SW480 (cell line): Measurements from ENCODE around the gene BZW2.
"Not testable (repeated sequence)": the region's sequence is repeated elsewhere in the genome, so short reads cannot be mapped to it uniquely, and the experiment has no call there.

Experiments used
- DNase-seq: peaks from one replicate; pipeline ENCODE4 v3.0.0-alpha.2; 2016; ENCODE audit warnings: low spot score

Gene BZW2

DNA sequence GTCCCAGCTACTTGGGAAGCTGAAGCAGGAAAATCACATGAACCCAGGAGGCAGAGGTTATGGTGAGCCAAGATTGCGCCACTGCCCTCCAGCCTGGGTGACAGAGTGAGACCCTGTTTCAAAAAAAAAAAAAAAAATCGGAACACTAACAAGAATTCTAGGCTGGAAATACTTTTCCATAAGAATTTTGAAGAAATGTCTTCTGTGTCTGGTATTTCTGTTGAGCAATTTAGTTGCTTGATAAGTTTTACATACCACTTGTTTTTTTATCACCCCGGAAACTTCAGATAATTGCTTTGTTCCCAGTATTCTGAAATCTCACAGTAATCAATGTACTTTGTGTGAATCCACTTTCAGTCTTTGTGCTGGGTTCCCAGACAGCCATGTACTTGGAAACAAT is 25.8 kb downstream of the BZW2 start:
- DNase-seq: no peak

DNA sequence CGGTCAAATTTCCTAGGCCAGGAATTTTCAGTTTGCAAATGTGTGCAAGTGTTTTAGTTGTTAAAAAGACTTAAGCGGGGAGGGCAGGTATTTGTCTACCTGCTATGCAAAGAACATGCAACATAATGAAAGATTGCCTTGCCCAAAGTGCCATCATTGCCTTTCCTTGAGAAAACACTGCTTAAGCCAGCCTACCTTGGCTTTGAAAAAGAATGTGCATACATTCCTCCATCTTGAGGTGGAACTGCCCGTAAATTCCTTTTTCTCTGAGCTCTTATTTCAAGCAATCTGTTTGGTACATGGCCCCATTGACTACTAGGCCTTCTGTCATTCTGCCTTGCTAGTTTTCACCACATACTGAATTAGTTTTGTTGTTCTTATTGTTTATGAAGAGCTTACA is 29.3 kb downstream of the BZW2 start:
- DNase-seq: no peak

DNA sequence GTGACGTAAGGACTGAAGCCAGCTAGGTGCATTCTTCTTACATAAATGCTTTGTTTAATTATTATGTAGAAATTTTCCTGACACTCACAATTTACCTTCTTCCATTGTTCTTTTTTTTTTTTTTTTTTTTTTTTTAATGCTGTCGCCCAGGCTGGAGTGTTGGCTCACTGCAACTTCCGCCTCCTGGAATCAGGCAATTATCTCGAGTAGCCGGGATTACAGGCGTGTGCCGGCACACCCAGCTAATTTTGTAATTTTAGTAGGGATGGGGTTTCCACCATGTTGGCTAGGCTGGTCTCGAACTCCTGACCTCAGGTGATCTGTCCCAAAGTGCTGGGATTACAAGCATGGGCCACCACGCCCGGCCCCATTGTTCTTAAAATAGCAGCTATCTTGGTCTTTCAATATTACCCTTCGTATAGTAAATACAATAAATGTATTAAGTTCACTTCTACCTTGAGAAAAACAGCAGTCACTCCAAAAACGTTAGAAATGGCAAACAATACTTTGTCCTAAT is 32.1 kb downstream of the BZW2 start:
- no peak for DNase-seq

DNA sequence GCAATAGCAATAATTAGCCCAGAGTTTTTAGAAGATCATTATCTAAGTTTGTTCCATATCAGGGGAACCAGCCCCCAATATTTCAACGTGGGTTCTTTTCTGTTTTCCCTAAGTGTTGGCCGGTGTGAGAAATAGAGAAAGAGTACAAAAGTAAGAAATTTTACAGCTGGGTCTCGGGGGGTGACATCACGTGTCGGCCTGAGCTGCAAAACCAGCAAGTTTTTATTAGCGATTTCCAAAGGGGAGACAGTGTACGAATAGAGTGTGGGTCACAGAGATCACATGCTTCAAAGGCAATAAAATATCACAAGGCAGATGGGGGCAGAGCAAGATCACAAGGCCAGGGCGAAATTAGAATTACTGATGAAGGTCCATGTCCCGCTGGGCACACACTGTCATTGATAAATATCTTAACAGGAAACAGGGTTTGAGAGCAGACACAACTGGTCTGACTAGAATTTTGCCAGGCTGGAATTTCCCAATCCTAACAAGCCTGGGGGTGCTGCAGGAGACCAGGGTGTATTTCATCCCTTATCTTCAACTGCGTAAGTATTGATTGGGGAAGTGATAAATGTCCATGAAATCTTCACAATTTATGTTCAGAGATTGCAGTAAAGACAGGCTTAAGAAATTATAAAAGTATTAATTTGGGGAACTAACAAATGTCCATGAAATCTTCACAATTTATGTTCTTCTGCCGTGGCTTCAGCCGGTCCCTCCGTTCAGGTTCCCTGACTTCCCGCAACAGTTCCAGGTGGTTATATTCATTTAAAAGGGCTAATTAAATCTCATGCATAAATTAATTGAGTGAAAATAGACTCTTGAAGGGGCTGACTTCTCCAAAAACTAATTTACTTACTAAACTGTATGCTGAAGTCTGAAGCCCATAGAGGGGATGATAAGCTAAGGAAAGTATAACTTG is 32.9 kb downstream of the BZW2 start:
- DNase-seq: not testable (repeated sequence)

DNA sequence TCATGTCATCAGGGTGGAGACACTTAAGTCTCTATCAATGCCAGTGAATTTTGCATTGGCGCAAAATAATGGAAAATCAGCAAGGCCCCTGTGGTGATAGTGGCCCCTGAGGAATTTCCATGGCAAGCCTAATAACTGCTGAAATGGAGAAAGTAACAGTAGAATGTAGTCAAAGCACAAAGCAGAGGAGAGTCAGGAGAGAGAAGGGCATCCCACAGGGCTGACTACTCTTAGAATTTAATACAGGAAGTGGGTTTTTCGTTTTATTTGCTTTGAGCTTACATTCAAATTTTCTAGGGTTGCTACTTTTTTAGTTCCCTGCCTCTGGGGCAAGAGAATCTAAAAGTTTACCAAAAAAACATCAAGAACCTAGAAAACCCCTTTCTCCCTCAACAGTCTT is 39.0 kb downstream of the BZW2 start:
- DNase-seq: no peak

DNA sequence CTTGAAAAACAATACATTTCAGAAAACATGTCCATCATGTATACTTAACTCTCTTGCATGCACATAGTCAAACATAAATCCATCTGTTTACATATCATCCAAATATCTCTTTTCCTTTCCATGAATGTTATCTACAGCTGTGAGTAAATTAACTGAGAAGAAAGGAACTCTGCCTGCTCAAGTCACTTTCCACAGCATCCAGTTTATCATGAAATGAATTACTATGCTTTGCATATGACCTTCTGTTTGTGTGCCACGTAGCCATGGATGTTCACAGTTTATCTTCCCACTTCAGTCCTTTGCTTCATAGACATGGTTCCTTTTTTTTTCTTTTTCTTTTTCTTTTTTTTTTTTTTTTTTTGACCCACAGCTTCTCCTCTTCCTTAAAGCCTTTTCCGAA is 39.6 kb downstream of the BZW2 start:
- DNase-seq: no peak

DNA sequence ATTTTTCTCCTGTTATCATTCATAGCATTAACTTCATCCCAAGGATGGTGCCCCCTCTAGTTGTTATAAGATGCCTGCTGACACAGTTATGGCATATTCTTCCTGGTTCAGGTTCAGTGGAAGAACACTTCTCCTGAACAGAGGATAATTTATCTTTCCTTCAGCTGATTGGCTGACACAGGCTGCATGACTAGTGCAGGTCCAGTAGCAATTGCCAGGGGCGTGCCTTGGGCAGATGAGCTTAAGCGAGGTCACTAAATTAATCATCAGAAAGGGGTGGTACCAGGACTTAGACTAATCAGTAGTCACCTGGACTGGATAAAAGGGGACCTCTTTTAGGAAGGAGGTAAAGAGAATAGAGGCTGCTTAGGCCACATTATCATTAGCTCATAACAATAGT is 42.3 kb downstream of the BZW2 start:
- DNase-seq: peak; percentile 17

DNA sequence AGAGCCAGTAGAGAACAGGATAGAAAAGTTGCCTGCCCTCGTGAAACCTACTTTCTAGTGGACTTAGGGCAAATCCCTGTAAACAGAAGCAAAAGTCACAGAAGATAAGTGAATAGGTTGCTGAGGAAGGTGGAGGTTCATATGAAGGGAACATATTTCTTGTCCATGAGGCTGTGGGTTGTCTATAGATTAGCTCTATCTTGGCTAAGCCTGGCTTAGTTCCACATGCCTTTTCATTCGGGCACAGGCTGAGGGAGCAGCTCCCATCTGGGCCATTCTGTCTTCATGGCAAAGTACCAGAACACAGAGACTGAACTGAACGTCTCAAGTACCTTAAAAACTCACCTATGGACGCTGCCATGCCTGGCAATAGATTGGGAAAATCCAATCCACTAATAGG is 45.3 kb downstream of the BZW2 start:
- DNase-seq: no peak

DNA sequence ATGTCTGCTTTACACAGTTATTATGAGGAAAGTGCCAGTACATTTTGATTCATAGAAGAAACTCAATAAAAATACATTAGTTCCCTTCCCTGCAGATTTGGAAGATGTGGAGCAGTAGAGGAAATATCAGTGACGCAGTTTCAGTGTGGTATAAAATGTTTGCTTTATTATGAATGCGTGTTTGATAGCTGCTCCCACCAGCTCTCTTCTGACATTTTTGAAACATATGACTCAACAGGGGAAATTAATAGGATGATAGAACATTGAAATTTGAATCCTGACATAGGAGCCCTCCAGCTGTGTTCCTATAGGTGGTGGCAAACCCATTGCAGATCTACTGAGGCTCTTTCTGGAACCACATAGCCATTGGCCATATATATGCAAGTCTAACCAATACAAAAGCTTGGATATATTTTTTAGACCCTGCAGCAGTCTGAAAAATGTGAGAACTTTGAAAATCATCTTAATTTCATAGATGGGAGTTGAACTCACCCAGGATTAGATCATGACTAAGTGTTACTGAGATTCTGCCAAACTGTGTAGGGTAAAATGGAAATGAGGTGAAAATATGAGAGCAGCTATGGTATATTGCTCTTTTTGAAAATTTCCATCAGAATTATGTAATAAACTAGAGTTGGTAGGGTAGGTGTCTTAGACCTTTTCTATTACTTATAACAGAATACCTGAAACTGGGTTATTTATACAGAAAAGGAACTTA is 47.8 kb downstream of the BZW2 start:
- no peak for DNase-seq

DNA sequence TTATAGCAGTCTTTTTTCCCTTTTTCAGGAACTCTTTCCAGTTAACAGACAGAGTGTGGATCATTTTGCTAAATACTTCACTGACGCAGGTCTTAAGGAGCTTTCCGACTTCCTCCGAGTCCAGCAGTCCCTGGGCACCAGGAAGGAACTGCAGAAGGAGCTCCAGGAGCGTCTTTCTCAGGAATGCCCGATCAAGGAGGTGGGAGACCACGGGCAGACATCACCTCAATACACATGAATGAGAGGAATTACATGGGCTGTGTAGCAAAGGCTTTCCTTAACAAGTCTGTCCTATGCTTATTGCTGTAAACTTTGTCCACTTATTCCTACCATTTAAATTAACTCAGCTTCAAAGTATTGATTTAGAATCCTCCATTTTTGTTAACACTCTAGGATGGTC is 48.8 kb downstream of the BZW2 start:
- no peak for DNase-seq

DNA sequence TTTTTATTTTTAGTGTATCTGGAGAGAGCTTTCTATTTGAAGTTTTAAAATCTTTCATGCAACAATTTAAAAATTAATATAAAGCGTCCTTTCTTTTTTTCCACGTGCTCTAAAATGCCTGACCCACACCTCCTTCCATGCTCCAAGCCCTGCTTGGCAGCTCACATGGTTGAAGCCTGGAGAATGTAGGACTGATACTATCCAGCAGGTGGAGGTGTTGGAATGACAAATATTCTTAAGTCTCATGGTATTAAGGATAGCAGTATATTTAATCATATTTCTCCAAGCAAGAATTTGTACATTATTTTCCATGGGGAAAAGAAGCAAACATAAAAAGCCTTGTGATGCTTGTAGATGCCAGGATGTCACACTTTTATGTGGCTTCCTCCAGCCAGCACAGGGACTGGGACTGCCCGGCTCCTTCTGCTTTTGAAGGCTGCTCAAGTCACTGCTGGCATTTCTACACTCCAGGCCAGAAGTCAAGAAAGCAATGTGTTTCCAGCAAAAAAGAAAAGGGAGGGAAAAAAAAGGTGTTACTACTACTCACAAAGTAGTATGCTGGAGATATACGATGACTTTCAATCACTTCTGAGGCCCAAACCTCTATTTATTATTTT is 49.7 kb downstream of the BZW2 start:
- peak; percentile 46 for DNase-seq

DNA sequence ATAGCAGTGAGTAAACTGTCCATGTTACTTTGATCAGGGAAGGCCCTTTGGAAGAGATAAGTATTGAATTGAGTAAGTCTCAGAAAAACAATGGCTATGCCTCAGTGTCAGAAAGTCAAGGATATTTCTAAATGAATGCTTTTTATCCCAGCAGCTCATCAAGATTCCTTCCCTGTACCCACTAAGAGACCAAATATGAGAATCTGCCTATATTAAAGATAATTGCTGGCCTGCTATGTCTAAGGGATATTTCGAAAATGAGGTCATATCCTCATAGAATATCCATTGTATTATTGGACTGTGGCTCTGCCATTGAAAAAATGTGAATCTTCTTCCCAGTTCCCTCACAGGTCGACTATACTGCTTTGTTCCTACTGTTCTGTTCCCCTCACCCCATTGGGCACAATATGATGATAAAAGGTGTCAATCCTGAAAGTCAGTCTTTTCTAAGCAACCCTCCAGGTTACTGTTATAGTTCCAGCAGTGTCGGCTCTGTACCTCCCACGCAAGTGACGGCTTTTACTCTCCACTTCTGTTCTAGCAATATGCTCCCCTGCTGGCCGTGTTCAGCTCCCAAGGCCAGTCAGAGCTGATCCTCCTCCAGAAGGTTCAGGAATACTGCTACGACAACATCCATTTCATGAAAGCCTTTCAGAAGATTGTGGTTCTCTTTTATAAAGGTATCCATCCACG is 51.7 kb downstream of the BZW2 start:
- DNase-seq: no peak

DNA sequence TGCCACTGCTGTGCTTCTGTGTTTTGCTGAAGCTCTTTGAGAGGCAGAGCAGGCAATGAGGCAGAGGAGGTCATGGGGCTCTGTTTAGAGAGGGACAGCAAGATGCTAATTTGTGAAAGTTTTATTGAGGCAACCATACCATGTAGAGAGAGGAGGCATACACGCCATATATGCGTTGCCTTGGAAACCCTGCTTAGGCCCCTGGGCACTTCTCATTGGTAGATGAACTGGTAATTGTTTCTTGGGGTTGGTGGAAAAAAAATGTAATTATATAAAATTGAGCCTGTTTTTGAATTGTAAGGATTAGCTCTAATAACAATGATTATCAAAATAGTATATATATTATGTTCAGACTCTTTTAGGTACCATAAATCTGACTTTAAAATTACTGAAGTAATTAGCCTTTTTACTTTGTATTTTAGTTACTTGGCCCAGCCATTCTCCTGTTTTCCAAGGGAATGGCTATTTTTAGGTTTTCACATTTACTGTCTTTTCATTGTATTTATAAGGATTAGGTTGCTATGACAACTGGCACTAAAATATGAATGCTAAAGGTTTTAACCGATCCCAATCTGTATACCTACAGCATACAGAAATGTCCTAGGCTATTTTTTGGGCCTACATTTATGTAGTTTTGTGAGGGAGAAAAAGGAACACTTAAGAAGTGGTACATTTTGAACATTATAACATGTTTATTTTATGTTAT is 52.4 kb downstream of the BZW2 start:
- no peak for DNase-seq

DNA sequence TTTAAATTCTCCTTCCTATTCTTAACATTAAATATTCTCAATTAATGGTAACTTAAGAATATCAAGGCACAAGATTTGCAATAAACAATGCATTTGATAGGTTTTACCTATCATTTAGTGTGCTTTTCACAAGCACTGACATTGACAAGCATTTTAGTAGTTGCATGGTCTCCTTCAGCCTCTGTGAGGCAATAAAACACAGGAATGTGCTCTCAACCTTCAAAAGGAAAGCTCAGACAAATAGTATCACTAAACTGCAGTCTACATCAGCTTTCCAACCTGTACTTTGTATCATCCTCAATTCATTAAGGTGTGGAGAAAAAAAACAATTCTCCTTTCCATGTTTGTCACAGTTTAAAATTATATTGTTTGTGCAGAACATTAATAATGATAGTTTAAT is 56.5 kb downstream of the BZW2 start:
- no peak for DNase-seq

DNA sequence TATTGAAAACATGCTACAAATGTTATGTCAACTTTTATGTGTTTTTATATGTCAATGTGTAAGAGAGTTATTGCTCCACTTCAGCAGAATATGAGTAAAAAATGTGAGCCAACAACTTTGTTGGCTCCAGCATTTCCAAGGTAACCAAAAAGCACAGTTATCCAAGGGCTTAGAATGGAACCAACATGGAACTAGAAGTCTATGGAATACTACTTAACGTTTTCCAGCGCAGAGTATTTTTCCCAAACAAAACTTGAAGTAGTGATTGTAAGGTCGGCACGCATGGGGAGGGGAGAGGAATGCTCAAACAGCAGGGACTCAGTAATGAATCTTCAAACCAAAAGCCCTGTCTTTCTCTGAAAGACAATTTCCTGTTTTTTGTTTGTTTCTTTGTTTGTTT is 62.5 kb downstream of the BZW2 start:
- no peak for DNase-seq

DNA sequence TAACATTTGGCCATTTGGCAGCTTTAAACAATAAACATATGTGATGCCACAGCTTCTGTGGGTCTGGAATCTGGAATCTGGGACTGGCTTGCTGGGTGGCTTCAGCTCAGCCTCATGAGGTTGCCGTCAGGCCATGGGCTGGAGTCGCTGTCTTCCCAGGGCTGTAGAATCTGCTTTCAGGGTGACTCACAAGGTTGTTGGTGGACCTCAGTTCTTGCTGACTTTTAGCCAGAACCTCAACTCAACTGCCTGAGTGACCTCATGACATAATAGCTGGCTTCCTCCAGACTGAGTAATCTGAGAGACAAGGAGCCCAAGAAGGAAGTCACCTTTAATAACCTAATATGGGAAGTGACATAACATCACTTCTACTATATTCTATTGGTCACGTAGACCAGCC is 63.0 kb downstream of the BZW2 start:
- DNase-seq: no peak

DNA sequence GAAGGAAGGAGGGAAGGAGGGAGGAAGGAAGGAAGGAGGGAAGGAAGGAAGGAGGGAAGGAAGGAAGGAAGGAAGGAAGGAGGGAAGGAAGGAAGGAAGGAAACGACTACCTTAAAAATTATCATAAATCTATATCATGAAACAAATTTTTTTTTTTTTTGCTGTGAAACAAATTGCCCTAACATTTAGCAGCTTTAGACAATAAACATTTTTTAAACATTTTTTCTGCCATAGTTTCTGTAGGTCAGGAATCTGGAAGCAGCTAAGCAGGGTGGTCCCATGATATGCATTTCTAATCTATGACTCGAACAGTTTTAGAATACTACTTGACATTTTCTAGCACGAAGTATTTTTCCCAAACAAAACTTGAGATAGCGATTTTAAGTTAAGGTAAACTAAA is 64.7 kb downstream of the BZW2 start:
- DNase-seq: no peak

DNA sequence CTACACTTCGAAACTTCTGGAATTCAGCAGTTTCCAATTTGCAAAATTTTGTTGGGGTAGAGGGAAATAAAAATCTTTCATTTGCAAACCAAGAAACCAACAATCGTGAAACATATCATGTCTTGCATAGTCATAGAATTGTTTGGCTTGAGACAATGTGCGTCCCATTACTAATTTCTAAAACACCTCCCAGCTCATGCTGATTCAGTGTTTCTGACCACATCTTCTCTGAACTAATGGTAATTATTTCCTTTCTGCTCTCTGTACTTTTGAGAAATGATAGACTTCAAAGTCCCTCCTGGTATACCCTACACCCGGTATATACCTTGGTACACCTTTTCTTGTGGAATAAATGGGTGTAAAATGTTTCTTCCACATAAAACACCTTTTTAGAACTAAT is 65.7 kb downstream of the BZW2 start:
- DNase-seq: no peak

DNA sequence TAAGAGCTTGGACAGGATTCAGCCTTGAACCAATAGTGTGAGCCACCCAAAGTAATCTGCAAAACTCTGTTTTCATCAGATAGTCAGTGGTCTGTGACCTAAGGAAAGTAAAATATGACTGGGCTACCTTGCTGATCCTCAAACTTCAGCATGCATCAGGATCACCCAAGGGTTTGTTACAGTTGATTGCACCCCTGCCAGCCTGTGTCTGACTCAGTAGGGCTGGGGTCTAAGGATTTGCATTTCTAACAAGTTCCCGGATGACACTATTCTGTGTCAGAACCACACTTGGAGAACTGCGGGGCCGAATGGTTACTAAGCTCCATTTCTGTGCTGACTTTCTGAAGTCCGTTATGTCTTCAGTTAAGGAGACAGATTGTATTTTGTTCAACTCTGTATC is 66.9 kb downstream of the BZW2 start:
- DNase-seq: no peak

DNA sequence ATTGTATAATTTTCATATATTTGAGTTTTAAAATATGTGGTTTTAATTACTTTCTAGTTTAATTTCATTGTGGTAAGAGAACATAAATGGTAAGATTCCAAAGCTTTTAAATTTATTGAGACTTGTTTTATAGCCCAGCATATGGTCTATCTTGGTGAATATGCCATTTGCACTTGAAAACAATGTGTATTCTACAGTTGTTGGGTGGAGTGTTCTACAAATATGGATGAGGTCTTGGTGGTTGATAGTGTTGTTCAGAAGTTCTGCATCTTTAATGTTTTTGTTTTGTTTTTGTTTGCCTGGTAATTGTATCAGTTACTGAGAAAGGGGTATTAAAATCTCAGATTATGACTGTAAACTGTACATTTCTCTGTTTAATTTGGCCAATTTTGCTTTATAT is 69.9 kb downstream of the BZW2 start:
- no peak for DNase-seq

DNA sequence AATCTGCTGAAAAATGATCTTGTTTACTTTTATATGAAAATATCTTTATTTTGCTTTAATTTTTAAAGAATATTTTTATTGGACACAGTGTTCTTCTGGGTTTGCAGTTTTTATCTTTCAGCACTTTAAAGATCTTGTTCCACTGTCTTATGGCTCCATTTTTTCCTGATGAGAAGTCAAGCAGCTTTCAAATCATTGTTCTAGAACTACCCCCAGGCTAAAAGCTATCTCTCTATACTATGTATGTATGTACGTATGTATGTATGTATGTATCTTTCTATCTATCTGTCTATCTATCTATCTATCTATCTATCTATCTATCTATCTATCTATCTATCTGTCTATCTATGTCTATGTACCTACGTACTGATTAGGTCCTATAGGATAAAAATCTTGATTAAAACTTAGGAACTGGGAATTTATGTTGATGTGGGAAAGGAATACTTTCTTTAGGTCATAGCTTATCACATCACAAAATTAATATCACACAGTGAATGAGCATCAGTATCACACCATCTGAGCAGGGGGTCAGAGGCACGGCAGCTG is 72.2 kb downstream of the BZW2 start:
- DNase-seq: no peak
